ENCODE measurements around the gene NFKBIE. TPM values are rescaled to one million over a fixed set of nuclear protein-coding genes. Genes with fewer than 3 reads are reported as not detected.

Gene NFKBIE
- total RNA-seq: 10 to 100 TPM; 11.8 to 14.3 TPM

GRCh38 chr6:44265007-44265721 lies at the start of gene NFKBIE:
NFKBIE (minus strand) TSS chr6:44265551; CDS start chr6:44265346, 205 bp downstream.

GRCh38 chr6:44312901-44313788 lies 47.8 kb upstream of the NFKBIE start, which contains the start of gene AARS2:
AARS2 (minus strand) TSS chr6:44313347; CDS start chr6:44313323, 24 bp downstream.

GRCh38 chr6:44269921-44270525 lies 4.7 kb upstream of the NFKBIE start, which contains the start of gene TMEM151B:
TMEM151B (plus strand) TSS chr6:44270450; CDS start chr6:44270743, 293 bp downstream.

DNA sequence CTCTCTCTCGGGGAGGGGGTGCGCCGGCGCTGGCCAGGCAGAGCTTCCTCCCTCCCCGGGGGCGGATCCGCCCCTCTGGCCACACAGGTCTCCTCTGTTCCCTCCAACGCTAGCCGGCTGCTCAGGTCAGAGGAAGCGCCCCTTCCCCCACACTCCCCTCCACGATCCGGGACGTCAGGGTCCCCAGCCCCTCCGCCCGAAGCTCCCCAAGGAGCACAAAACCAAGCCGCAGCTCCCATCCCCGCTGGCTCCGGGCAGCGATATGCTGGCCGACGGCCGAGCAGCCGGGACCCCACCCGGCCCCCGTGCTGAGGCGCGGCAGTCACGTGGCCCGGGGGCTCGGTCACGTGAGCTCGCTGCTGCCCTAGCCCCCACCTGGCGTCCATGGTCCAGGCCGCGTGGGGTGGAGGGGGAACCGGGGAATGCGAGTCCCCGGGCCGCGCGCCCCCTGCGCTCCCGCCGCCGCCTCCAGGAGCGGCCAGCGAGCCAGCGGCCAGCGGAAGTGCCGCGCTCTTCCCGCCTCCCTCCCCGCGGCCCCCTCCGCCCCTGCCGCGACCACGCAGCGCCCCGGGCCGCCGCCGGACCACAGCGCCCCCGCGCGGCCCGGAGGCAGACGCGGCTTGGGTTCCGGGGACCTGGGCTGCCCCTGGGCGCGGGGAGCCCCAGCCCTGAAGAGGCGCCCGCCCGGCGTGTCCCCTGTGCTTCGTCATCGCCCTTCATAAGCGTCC lies 8.2 kb downstream of the NFKBIE start, which contains the start of gene SLC35B2:
TSS of gene SLC35B2 (minus strand) at position 504 of the 728 bp plus-strand sequence. CDS start at position 386, 118 bp downstream.

DNA sequence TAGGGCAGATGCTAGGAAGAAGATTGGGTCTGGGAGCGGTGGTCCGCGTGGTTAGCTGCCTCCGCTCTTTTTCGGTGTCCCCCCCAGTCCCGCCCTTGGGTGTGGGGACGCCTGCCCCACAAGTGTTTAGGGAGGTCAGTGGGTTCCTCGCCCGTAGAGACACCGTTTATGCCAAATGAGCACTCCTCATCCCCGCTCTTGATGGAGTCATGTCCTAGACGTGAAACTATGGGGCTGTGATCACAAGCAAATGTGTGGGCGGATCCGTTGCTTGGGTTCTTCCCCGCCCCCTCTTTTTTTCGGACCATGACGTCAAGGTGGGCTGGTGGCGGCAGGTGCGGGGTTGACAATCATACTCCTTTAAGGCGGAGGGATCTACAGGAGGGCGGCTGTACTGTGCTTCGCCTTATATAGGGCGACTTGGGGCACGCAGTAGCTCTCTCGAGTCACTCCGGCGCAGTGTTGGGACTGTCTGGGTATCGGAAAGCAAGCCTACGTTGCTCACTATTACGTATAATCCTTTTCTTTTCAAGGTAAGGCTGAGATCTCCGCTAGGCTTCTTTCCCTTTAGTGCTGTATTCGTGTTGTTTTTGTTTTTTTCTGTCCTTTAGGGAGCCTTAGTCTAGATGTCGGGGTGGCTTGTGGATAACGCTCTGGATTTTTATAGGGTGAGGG lies 18.6 kb downstream of the NFKBIE start, which contains the start of gene HSP90AB1:
TSS of gene HSP90AB1 (plus strand) at position 439 of the 675 bp plus-strand sequence. CDS start 1,529 bp downstream, outside the sequence.

DNA sequence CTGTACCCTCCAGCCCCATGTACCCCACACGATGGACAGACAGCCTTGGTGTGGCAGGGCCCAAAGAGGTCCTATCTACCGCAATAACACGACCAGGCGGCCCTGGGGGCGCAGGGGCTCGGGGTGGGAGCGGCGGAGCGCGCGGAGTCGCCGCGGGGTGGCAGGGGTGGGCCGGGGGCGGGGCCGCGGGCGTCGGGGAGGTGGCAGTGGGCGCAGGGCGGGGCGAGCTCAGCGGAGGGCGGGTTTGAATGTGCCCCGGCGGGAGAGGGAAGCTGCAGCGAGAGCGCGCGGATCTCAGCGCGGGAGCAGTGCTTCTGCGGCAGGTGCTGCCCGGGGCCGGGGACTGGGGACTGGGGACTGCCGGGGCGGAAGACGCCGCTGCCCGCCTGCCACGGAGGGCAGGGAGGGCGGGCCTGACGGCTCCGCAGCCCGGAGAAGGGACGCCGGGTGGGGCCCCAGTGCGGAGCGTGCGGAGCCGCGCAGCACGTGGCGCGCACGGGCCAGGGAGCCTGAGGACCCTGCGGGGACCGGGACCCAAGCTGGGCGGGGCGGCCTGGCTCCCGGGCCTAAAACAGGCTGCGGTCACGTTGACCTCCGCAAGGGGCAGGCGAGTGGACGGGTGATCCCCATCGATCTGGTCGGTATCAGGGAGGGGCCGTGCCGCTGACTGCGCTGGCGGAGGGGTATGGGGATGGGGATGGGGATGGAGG lies 41.9 kb downstream of the NFKBIE start, which contains the start of gene SLC29A1:
TSS of gene SLC29A1 (plus strand) at position 277 of the 710 bp plus-strand sequence. CDS start 3,719 bp downstream, outside the sequence.

DNA sequence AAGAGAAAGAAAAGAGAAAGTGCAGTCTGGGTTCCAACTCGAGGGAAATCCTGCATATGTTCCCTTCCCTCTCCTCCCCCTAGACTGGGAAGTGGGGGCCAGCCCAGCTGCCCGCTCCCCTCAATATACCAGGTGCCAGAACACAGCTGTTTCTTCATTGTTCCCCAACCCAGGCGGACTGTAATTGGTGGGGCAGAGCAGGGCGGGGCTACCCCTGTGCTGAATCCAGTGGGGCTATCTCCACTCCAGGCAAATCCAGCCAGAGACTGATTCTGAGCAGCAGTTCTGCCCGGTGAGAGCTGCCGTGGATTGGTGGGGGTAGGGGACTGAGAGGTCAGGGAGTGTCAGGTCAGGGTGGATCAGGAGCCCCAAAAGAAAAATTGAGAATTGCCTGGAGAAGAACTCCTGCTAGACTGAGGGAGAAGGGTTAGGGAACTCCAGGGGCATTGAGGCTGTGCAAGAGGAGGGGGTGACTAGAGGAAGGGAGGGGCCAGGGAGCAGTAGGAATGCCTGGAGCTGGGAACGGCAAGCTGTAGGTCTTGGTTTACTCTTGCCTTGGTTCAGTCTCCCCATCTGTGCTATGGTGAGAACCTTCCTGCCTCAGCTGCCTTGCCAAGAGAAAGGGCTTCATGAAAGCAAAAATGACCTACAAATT lies 48.5 kb downstream of the NFKBIE start, which contains the start of gene MYMX:
TSS of gene MYMX (plus strand) at position 250 of the 655 bp plus-strand sequence. CDS start 546 bp downstream, outside the sequence.

Other genes with a start within 250 kb of the NFKBIE start
- gene MRPL14, start 138.1 kb downstream of the NFKBIE start, total RNA-seq: 10 to 100 TPM; 49.2 TPM
- 10 to 100 TPM; 15.6 to 15.8 TPM for gene TMEM63B, start 138.0 kb downstream of the NFKBIE start, total RNA-seq
- gene CAPN11, start 106.7 kb downstream of the NFKBIE start, total RNA-seq: not detected
- gene MYMX, start 48.6 kb downstream of the NFKBIE start, total RNA-seq: not detected
- 10 to 100 TPM; 18.1 to 23.1 TPM for gene SLC29A1, start 42.0 kb downstream of the NFKBIE start, total RNA-seq
- 100 to 1,000 TPM; 398 to 401 TPM for gene HSP90AB1, start 18.4 kb downstream of the NFKBIE start, total RNA-seq
- gene SLC35B2, start 8.0 kb downstream of the NFKBIE start, total RNA-seq: 10 to 100 TPM; 32.1 to 33.1 TPM
- not detected for gene TMEM151B, start 4.9 kb upstream of the NFKBIE start, total RNA-seq
- 10 to 100 TPM; 14.6 to 15.8 TPM for gene AARS2, start 47.8 kb upstream of the NFKBIE start, total RNA-seq
- gene SPATS1, start 77.1 kb upstream of the NFKBIE start, total RNA-seq: not detected
- gene CDC5L, start 122.2 kb upstream of the NFKBIE start, total RNA-seq: 10 to 100 TPM; 21.5 to 21.8 TPM

Measured in activated naive CD4-positive, alpha-beta T cell treated with anti-CD3 and anti-CD28 coated beads, Interleukin-2, amount 10 ng/mL, durations not matched to agents 5 hours and 36 hours (primary cell).